Measurements from ENCODE around the gene STK32B.

DNA sequence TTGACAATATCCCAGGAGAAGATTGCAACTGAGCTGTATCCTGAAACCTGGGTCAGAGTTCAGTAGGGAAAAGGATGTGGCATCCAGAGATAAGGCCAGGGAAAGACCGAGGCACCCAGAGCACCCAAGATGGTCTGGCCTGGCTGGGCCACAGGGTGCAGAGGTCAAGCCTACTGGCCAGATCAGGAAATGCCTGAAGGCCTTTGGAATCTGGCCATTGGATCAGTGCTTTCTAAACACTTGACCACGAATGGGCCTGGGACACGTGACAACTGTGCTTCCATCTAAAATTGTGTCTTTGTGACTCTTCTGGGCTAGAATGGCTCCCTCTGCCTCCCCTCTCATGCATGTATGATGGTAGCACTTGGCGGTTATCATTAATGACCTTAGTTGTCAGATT, 340.2 kb downstream of the STK32B start:
- TF ChIP-seq, protein P1, sequence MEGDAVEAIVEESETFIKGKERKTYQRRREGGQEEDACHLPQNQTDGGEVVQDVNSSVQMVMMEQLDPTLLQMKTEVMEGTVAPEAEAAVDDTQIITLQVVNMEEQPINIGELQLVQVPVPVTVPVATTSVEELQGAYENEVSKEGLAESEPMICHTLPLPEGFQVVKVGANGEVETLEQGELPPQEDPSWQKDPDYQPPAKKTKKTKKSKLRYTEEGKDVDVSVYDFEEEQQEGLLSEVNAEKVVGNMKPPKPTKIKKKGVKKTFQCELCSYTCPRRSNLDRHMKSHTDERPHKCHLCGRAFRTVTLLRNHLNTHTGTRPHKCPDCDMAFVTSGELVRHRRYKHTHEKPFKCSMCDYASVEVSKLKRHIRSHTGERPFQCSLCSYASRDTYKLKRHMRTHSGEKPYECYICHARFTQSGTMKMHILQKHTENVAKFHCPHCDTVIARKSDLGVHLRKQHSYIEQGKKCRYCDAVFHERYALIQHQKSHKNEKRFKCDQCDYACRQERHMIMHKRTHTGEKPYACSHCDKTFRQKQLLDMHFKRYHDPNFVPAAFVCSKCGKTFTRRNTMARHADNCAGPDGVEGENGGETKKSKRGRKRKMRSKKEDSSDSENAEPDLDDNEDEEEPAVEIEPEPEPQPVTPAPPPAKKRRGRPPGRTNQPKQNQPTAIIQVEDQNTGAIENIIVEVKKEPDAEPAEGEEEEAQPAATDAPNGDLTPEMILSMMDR (IDR thresholded peaks at IDR 0.05), result no peak
- no peak for TF ChIP-seq POLR2A (IDR thresholded peaks at IDR 0.05)
